ENCODE results near the gene GLCCI1. TPM values are rescaled to one million over a fixed set of nuclear protein-coding genes. Genes with fewer than 3 reads are reported as not detected.
"Not testable (repeated sequence)": the region's sequence is repeated elsewhere in the genome, so short reads cannot be mapped to it uniquely, and the experiment has no call there.

GLCCI1 gene
- total RNA-seq, 1 donor from 2014 or later, result 4.4 TPM

- ATAC-seq (peak; percentile 60), DNase-seq (ENCODE audit: low spot score) (no peak)
Observed at GRCh38 chr7:7984424-7984823, 15.8 kb downstream of the GLCCI1 start.

DNA sequence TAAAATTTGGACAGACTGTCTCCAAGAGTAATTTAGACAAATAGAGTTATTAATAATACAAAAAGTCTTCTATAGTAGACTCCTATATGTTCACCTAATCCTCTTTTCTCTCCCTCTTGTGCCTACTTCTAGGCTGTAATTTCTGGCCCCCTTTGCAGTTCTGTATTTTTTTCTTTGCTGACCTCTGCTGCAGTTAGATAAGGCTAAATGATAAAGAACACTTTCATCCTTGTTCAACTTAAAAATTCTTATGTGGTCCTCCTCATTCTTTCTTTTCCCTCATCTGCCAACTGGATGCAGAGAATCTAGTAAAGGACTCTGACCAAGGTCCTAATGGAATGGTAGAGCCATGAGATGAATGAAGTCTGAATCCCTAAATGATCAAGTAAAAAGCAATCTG lies 20.1 kb downstream of the GLCCI1 start:
- DNase-seq (ENCODE audit: low spot score), result no peak
- ATAC-seq, result no peak

- DNase-seq (ENCODE audit: low spot score), result no peak
- no peak for ATAC-seq
Observed at GRCh38 chr7:7989133-7989532, 20.5 kb downstream of the GLCCI1 start.

GRCh38 chr7:7989616-7990440 lies 21.2 kb downstream of the GLCCI1 start:
- peak; percentile 69 for ATAC-seq
- DNase-seq (ENCODE audit: low spot score), result no peak

GRCh38 chr7:7990441-7990761 lies 21.8 kb downstream of the GLCCI1 start:
- DNase-seq (ENCODE audit: low spot score) (no peak), ATAC-seq (peak; percentile 54)

DNA sequence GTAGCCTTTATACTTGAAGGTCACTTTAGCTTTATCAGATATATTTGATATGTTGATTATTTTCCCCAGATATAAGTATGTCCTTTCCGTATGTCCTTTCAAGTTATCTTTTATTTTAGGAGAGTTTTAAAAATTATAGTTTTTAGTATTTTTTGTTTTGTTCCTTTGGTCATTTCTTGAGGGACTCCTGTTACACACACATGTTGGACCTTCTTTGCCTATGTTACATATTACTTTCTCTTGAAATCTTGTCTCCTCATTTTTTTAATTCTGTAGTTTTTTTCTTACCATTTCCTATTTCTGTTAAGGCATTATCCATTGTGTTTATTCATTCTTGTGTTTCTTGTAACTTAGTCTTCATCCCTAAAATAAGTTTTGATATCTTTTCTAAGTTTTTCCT lies 23.9 kb downstream of the GLCCI1 start:
- ATAC-seq (no peak), DNase-seq (ENCODE audit: low spot score) (no peak)

DNA sequence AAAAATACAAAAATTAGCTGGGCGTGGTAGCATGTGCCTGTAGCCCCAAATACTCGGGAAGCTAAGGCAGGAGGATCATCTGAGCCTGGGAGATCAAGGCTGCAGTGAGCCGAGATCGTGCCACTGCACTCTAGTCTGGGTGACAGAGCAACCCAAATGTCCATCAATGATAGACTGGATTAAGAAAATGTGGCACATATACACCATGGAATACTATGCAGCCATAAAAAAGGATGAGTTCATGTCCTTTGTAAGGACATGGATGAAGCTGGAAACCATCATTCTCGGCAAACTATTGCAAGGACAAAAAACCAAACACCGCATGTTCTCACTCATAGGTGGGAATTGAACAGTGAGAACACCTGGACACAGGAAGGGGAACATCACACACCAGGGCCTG lies 26.8 kb downstream of the GLCCI1 start:
- not testable (repeated sequence) for ATAC-seq; DNase-seq (ENCODE audit: low spot score)

- ATAC-seq (peak; percentile 78), DNase-seq (ENCODE audit: low spot score) (no peak)
Observed at GRCh38 chr7:7996568-7996967, 28.0 kb downstream of the GLCCI1 start.

DNA sequence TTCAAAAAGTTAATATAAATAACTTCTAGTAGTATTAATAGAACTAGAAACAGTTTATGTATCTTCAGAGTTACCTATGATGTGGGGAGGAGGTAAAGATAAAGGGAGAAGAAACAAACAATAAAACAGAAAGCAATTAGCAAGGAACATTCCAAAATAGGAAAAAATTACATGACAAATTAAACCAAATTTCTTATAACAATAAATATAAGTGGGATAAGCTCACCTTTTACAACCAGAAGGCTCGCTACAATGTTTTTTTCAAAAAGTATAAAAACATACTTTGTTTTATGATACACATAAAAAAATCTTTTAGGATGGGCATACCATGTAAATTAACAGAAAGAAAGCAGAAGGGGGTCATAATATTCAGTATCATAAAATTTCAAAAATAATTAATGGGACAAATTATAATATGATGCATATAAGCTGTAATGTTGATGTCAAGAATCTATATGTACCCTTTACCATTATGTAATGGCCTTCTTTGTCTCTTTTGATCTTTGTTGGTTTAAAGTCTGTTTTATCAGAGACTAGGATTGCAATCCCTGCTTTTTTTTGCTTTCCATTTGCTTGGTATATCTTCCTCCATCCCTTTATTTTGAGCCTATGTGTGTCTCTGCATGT lies 31.8 kb downstream of the GLCCI1 start:
- DNase-seq (ENCODE audit: low spot score) (no peak), ATAC-seq (no peak)

DNA sequence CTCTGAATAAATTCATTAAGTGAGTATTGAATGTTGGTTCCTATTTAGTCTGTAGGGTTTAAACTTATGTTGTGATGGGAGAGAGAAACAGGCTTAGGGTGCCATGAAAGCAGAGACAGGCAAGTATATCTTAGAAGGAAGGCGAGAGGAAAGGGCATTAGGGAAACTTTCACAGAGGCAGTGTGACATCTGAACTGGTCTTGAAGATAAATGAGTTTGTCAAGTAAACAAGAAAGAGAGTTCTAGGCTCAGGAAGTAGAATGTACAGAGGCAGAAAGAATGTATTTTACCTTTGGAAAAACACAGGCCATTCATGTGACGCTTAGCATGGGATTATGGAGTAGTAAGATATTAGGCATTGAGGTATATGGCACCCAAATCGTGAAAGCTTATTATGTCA lies 34.5 kb downstream of the GLCCI1 start:
- no peak for DNase-seq (ENCODE audit: low spot score)
- no peak for ATAC-seq

- DNase-seq (ENCODE audit: low spot score) (no peak), ATAC-seq (no peak)
Observed at GRCh38 chr7:8005279-8005678, 36.7 kb downstream of the GLCCI1 start.

DNA sequence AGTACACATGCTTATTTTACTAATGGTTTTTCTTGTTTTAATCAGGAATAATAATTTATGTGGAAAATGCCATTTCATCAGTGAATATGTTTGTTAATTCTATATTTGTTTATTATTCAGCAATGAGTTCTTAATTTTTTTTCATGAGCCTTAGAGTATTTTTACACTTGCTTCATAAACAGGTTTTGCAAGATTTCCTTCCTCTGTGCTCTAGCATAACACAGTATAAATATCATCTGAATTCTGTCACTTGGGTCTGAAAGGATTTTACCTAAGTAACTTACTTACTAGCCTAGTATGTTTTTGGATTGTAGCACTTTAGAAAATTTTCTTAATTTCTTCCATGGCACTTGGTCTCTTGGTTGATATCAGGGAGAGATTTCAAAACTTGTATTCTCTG lies 45.8 kb downstream of the GLCCI1 start:
- ATAC-seq, result no peak
- no peak for DNase-seq (ENCODE audit: low spot score)

- ATAC-seq (no peak), DNase-seq (ENCODE audit: low spot score) (no peak)
Observed at GRCh38 chr7:8015100-8015745, 46.6 kb downstream of the GLCCI1 start.

- ATAC-seq (no peak), DNase-seq (ENCODE audit: low spot score) (no peak)
Observed at GRCh38 chr7:8015746-8016120, 47.1 kb downstream of the GLCCI1 start.

DNA sequence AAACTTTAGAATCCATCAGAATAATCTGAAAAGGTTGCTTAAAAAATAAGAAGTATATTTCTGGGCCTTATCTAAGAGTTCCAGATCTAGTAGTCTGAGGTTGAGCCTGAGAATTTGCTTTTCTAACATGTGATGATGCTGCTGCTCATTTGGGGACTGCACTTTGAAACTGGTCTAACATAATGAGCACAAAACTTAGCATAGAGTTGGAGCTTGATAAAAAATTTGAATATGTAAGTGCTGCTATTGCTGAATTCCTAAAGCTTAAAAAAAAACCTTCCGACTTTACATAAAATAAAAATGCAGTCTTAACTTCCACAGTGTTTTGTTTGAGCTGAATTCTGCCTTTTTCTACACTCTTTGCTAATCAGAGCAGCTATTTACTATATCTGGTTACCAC lies 48.8 kb downstream of the GLCCI1 start:
- DNase-seq (ENCODE audit: low spot score) (no peak), ATAC-seq (no peak)

- DNase-seq (ENCODE audit: low spot score), result no peak
- ATAC-seq, result no peak
Observed at GRCh38 chr7:8018961-8019360, 50.4 kb downstream of the GLCCI1 start.

- ATAC-seq (peak; percentile 53), DNase-seq (ENCODE audit: low spot score) (no peak)
Observed at GRCh38 chr7:8022628-8023027, 54.0 kb downstream of the GLCCI1 start.

GRCh38 chr7:8035192-8035591 lies 66.6 kb downstream of the GLCCI1 start:
- DNase-seq (ENCODE audit: low spot score) (no peak), ATAC-seq (peak; percentile 45)

DNA sequence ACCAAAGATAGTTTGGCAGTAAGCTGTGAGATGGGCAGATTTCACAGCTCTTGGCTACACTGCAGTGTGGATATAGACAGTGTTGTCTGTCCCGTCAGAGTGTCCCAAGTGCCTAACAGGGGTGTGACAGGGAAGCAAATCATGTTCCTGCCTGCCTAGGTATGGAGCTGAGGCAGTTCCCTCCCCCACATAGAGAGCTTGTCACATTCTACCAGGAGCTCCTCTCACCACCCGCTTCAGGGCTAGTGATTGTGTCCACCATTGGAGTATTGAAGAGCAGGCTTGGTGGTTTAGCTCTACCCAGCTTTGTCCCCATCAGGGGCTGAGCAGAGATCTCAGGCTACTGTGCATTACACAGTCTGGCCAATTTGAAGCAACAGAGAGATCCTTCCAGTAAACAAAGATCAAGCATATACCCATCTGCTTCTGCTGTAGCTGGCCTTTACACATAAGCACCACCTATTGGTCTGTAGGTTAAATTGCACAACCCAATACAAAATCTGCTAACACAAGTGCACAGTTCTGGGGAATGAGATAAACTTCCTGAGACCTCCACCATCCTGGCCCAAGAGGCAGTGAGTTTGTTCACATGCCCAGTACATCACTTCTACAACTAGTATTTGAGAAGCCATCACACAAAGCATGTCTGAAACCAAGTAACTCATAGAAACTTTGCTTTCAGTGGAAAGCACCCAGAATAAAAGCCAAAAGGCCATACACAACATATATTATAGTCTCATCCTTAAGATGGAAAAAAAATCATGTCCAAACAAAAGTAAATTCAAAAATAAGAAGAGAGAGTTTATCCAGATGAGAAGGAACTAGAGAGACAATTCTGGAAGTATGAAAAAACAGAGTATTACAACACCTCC lies 67.3 kb downstream of the GLCCI1 start:
- no peak for DNase-seq (ENCODE audit: low spot score)

DNA sequence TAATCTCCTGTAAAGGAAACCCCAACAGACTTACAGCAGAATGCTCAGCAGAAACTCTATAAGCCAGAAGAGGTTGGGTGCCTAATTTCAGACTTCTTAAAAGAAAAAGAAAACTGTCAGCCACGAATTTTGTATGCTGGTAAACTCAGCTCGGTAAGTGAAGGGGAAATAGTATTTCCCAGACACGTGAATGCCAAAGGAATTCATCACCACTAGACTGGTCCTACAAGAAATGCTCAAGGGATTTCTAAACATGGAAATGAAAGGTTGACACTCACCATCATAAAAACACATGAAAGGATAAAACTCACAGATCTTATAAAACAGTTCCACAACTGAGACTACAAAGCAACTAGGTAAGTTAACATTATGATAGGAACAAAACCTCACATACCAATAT lies 68.6 kb downstream of the GLCCI1 start:
- ATAC-seq, result no peak
- DNase-seq (ENCODE audit: low spot score), result no peak

More for the DNA sequence above, 67.3 kb downstream of the GLCCI1 start:
- ATAC-seq, result peak; percentile 97

GRCh38 chr7:8040768-8041369 lies 72.3 kb downstream of the GLCCI1 start:
- ATAC-seq (no peak), DNase-seq (ENCODE audit: low spot score) (no peak)

Data from left lobe of liver (tissue), 2 donors.